SU-DHL-6 (cell line): ENCODE results near the gene CD96.

Experiments
- H2AFZ ChIP-seq: fragments of 200-600 bp; sonication (generic); 2 replicates; pipeline ENCODE4 v1.6.1; 2014; ENCODE audit warnings: low read depth, mild to moderate bottlenecking, moderate library complexity, mixed read lengths, antibody characterized with exemption, low read length; ENCODE audit not compliant: severe bottlenecking
- H3F3A ChIP-seq: fragments of 200-600 bp; shearing (Covaris generic); 2 replicates; pipeline ENCODE4 v1.6.0; 2016; ENCODE audit warnings: antibody characterized with exemption, mild to moderate bottlenecking; ENCODE audit not compliant: insufficient read depth
- H3K27ac ChIP-seq: fragments of 200-600 bp; sonication (generic); 2 replicates; pipeline ENCODE4 v1.5.1; 2016; ENCODE audit warnings: low read depth, mild to moderate bottlenecking, low read length, moderate library complexity, mixed read lengths
- H3K27me3 ChIP-seq: fragments of 200-600 bp; sonication (generic), shearing (Covaris generic); 2 replicates; pipeline ENCODE4 v1.6.0; 2014; ENCODE audit warnings: mild to moderate bottlenecking, low read length
- H3K36me3 ChIP-seq: fragments of 200-600 bp; sonication (generic); 2 replicates; pipeline ENCODE4 v1.6.1; 2014; ENCODE audit warnings: mild to moderate bottlenecking, low read length, mixed read lengths
- H3K4me2 ChIP-seq: fragments of 300-600, 200-600 bp; shearing (Covaris generic), sonication (generic); 2 replicates; pipeline ENCODE4 v1.6.0; 2014; ENCODE audit warnings: low read length, low read depth, mild to moderate bottlenecking; ENCODE audit not compliant: poor library complexity, severe bottlenecking
- H3K4me3 ChIP-seq: fragments of 200-600 bp; sonication (generic); 2 replicates; pipeline ENCODE4 v1.5.1; 2014; ENCODE audit warnings: antibody characterized with exemption, low read length, mild to moderate bottlenecking, mixed read lengths; ENCODE audit not compliant: insufficient read depth, poor library complexity, severe bottlenecking
- H3K79me2 ChIP-seq: fragments of 200-600 bp; sonication (generic); 2 replicates; pipeline ENCODE4 v1.6.1; 2014; ENCODE audit warnings: mild to moderate bottlenecking, low read length, moderate library complexity; ENCODE audit not compliant: insufficient read depth
- H3K9ac ChIP-seq: fragments of 200-600 bp; sonication (generic); 2 replicates; pipeline ENCODE4 v1.7.0; 2014; ENCODE audit warnings: mild to moderate bottlenecking, low read length
- H3K9me2 ChIP-seq: fragments of 200-600 bp; sonication (generic); replicated peaks from 2 replicates; pipeline ENCODE4 v1.6.1; 2014; ENCODE audit warnings: low read length; ENCODE audit not compliant: insufficient read depth
- H3K9me3 ChIP-seq: fragments of 200-600 bp; sonication (generic); 2 replicates; pipeline ENCODE4 v1.6.1; 2014; ENCODE audit warnings: low read length, mixed read lengths; ENCODE audit not compliant: insufficient read depth
- H4K20me1 ChIP-seq: fragments of 200-600 bp; sonication (generic); 2 replicates; pipeline ENCODE4 v1.6.1; 2014; ENCODE audit warnings: low read depth, mild to moderate bottlenecking, antibody characterized with exemption, low read length, moderate library complexity, mixed read lengths
- CTCF ChIP-seq: fragments of 200-600 bp; sonication (generic); IDR thresholded peaks from one replicate; pipeline ENCODE4 v1.5.1; 2017; ENCODE audit warnings: antibody characterized with exemption, mild to moderate bottlenecking, low read length, moderate library complexity; ENCODE audit not compliant: insufficient read depth, poor library complexity, severe bottlenecking
- EZH2phosphoT487 ChIP-seq: fragments of 200-600 bp; sonication (generic), shearing (Covaris generic); conservative IDR thresholded peaks from 2 replicates; pipeline ENCODE4 v1.6.1; 2018; ENCODE audit warnings: mild to moderate bottlenecking, antibody characterized with exemption, low read length, moderate library complexity, mixed read lengths

The CD96 gene

GRCh38 chr3:111677007-111677392, 135.0 kb downstream of the CD96 start:
- no peak for TF ChIP-seq EZH2phosphoT487
- no peak for TF ChIP-seq CTCF
- no peaks in the 10 kb centered on the region for H4K20me1 ChIP-seq
- no peak overlapping the region for H2AFZ ChIP-seq
- H3K27ac ChIP-seq: no peak overlapping the region
- no peaks in the 10 kb centered on the region for H3K9me3 ChIP-seq
- no peak overlapping the region for H3K9ac ChIP-seq
- no peaks in the 10 kb centered on the region for H3K27me3 ChIP-seq
- H3K36me3 ChIP-seq: no peaks in the 10 kb centered on the region
- H3K79me2 ChIP-seq: no peaks in the 10 kb centered on the region
- H3K9me2 ChIP-seq: no peaks in the 10 kb centered on the region
- H3K4me2 ChIP-seq: no peak overlapping the region
- peaks cover 10% of the 10 kb centered on the region for H3F3A ChIP-seq
- H3K4me3 ChIP-seq: no peak overlapping the region

GRCh38 chr3:111681661-111682426, 139.8 kb downstream of the CD96 start:
- Histone ChIP-seq H3K9me3 (no peaks in the 10 kb centered on the region), H3F3A (no peaks in the 10 kb centered on the region), H3K36me3 (no peaks in the 10 kb centered on the region), H4K20me1 (no peaks in the 10 kb centered on the region), H3K4me3 (no peak overlapping the region), H3K27me3 (no peaks in the 10 kb centered on the region), H3K9ac (no peak overlapping the region), H3K27ac (no peak overlapping the region), H3K9me2 (no peaks in the 10 kb centered on the region), H3K4me2 (no peak overlapping the region), H3K79me2 (no peaks in the 10 kb centered on the region), H2AFZ (no peak overlapping the region)
- no peak for TF ChIP-seq CTCF
- TF ChIP-seq EZH2phosphoT487: no peak

GRCh38 chr3:111684640-111685039, 142.6 kb downstream of the CD96 start:
- no peak overlapping the region for H3K4me2 ChIP-seq
- H3K36me3 ChIP-seq: no peaks in the 10 kb centered on the region
- H3K9ac ChIP-seq: no peak overlapping the region
- no peak for TF ChIP-seq EZH2phosphoT487
- H2AFZ ChIP-seq: no peak overlapping the region
- H4K20me1 ChIP-seq: no peaks in the 10 kb centered on the region
- no peaks in the 10 kb centered on the region for H3F3A ChIP-seq
- H3K4me3 ChIP-seq: no peak overlapping the region
- no peaks in the 10 kb centered on the region for H3K79me2 ChIP-seq
- no peaks in the 10 kb centered on the region for H3K9me3 ChIP-seq
- H3K27me3 ChIP-seq: no peaks in the 10 kb centered on the region
- no peak overlapping the region for H3K27ac ChIP-seq
- H3K9me2 ChIP-seq: no peaks in the 10 kb centered on the region

GRCh38 chr3:111688190-111688800, 146.3 kb downstream of the CD96 start:
- no peaks in the 10 kb centered on the region for H3K27me3 ChIP-seq
- no peak overlapping the region for H3K9ac ChIP-seq
- H3K27ac ChIP-seq: no peak overlapping the region
- no peaks in the 10 kb centered on the region for H4K20me1 ChIP-seq
- no peak overlapping the region for H2AFZ ChIP-seq
- H3K9me3 ChIP-seq: no peaks in the 10 kb centered on the region
- H3K4me3 ChIP-seq: no peak overlapping the region
- no peak overlapping the region for H3K4me2 ChIP-seq
- TF ChIP-seq EZH2phosphoT487: no peak
- TF ChIP-seq CTCF: no peak
- no peaks in the 10 kb centered on the region for H3K79me2 ChIP-seq
- no peaks in the 10 kb centered on the region for H3F3A ChIP-seq
- no peaks in the 10 kb centered on the region for H3K36me3 ChIP-seq
- no peaks in the 10 kb centered on the region for H3K9me2 ChIP-seq
